ENCODE results near the gene TRPM3. TPM values are rescaled to one million over a fixed set of nuclear protein-coding genes. Genes with fewer than 3 reads are reported as not detected.

TRPM3 gene
- total RNA-seq, 1 experiment from 2014 or later, result not detected

DNA sequence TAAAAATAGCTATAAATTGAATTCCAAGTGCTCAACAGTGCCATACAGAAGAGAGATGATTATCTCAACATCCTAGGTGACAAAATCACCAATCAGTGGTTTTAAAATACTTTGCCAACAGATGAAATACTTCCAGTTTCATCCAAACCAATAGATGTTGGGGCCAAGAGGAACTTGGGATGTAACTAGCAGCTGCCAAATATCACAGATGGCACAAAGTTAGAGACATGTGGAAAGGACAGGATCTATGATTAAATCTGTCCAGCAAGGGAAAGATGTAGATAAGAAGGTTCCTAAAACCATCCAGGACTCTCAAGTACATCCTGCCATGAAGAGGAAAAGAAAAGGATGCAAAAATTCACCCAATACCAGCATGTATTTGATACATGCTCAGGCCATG is 23.8 kb downstream of the TRPM3 start:
- Histone ChIP-seq H3K4me1 (ENCODE audit: insufficient read depth, low read length) (no peaks in the 10 kb centered on the region), H3K9ac (ENCODE audit: low read length) (no peak overlapping the region), H3F3A (ENCODE audit: low read length, unreplicated experiment) (no peaks in the 10 kb centered on the region), H3K36me3 (ENCODE audit: low read depth, low read length) (no peaks in the 10 kb centered on the region), H3K27me3 (ENCODE audit: low read length) (no peaks in the 10 kb centered on the region), H3K9me3 (ENCODE audit: low read length) (no peaks in the 10 kb centered on the region), H4K20me1 (ENCODE audit: low read length) (no peaks in the 10 kb centered on the region), H3K9me2 (replicated peaks; ENCODE audit: low read length) (no peaks in the 10 kb centered on the region), H2AFZ (ENCODE audit: low read length) (no peak overlapping the region), H3K4me3 (ENCODE audit: low read length) (no peak overlapping the region), H3K27ac (ENCODE audit: low read length) (no peak overlapping the region), H3K79me2 (ENCODE audit: low read length) (no peaks in the 10 kb centered on the region), H3K4me2 (ENCODE audit: low read length) (no peak overlapping the region)
- ChIA-PET POLR2A (ENCODE audit: unreplicated experiment) (no interaction called here), CTCF (no interaction called here)
- intact Hi-C loops (cut with micrococcal nuclease), result no loop called here
- no TSS peak for BruUV-seq (replicated peaks)
- no peak for DNase-seq
- TF ChIP-seq, protein P1, sequence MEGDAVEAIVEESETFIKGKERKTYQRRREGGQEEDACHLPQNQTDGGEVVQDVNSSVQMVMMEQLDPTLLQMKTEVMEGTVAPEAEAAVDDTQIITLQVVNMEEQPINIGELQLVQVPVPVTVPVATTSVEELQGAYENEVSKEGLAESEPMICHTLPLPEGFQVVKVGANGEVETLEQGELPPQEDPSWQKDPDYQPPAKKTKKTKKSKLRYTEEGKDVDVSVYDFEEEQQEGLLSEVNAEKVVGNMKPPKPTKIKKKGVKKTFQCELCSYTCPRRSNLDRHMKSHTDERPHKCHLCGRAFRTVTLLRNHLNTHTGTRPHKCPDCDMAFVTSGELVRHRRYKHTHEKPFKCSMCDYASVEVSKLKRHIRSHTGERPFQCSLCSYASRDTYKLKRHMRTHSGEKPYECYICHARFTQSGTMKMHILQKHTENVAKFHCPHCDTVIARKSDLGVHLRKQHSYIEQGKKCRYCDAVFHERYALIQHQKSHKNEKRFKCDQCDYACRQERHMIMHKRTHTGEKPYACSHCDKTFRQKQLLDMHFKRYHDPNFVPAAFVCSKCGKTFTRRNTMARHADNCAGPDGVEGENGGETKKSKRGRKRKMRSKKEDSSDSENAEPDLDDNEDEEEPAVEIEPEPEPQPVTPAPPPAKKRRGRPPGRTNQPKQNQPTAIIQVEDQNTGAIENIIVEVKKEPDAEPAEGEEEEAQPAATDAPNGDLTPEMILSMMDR (conservative IDR thresholded peaks at IDR 0.05; ENCODE audit: low read depth, low read length), result no peak
- no peak for TF ChIP-seq EZH2phosphoT487 (IDR thresholded peaks at IDR 0.05; ENCODE audit: borderline replicate concordance, low read length)
- no peak for TF ChIP-seq EZH2 (IDR thresholded peaks at IDR 0.05; ENCODE audit: low read length, unreplicated experiment)
- no peak for ATAC-seq

DNA sequence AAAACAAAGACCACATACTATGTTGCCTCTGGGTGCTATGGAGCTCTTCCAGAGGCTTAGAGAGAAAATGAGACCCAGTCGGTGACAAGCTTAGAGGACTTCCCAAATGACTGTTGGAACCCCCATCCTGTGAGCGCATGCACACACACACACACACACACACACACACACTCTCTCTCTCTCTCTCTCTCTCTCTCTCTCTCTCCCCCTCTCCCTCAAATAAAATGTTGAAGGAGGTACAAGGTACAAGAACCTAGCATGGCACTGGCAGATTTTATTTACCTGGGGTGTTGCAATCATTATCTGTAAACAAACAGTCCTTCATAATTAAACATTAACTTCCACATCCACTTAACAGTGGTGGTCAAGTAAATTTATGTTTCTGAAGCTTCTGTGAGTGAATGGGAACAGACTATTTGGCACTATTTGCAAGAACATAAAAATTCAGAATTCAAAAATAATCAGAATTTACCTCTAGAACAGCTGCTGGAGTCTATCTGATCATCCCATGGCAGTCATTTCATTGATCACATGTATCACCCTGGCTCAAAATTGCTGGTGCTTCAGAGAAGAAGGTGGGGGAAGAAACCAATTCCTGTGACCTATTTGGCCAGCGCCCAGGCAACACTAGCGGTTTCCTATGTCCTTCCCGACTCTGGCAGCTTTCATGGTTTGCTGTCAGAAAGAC is 24.9 kb downstream of the TRPM3 start:
- no peaks in the 10 kb centered on the region for H3F3A ChIP-seq (ENCODE audit: low read length, unreplicated experiment)
- ATAC-seq (no peak), DNase-seq (no peak)
- H3K4me2 ChIP-seq (ENCODE audit: low read length), result no peak overlapping the region
- H3K36me3 ChIP-seq (ENCODE audit: low read depth, low read length), result no peaks in the 10 kb centered on the region
- H3K9me3 ChIP-seq (ENCODE audit: low read length), result no peaks in the 10 kb centered on the region
- CTCF ChIA-PET, result no interaction called here
- H3K79me2 ChIP-seq (ENCODE audit: low read length), result no peaks in the 10 kb centered on the region
- H2AFZ ChIP-seq (ENCODE audit: low read length), result no peak overlapping the region
- POLR2A ChIA-PET (ENCODE audit: unreplicated experiment), result no interaction called here
- H4K20me1 ChIP-seq (ENCODE audit: low read length), result no peaks in the 10 kb centered on the region
- TF ChIP-seq, protein P1 (conservative IDR thresholded peaks at IDR 0.05; ENCODE audit: low read depth, low read length), result no peak
- TF ChIP-seq EZH2phosphoT487 (IDR thresholded peaks at IDR 0.05; ENCODE audit: borderline replicate concordance, low read length) (no peak), EZH2 (IDR thresholded peaks at IDR 0.05; ENCODE audit: low read length, unreplicated experiment) (no peak)
- H3K4me3 ChIP-seq (ENCODE audit: low read length), result no peak overlapping the region
- H3K9ac ChIP-seq (ENCODE audit: low read length), result no peak overlapping the region
- no peaks in the 10 kb centered on the region for H3K4me1 ChIP-seq (ENCODE audit: insufficient read depth, low read length)
- H3K27me3 ChIP-seq (ENCODE audit: low read length), result no peaks in the 10 kb centered on the region
- intact Hi-C loops (cut with micrococcal nuclease), result no loop called here
- no peak overlapping the region for H3K27ac ChIP-seq (ENCODE audit: low read length)
- no peaks in the 10 kb centered on the region for H3K9me2 ChIP-seq (replicated peaks; ENCODE audit: low read length)
- BruUV-seq (replicated peaks), result no TSS peak

DNA sequence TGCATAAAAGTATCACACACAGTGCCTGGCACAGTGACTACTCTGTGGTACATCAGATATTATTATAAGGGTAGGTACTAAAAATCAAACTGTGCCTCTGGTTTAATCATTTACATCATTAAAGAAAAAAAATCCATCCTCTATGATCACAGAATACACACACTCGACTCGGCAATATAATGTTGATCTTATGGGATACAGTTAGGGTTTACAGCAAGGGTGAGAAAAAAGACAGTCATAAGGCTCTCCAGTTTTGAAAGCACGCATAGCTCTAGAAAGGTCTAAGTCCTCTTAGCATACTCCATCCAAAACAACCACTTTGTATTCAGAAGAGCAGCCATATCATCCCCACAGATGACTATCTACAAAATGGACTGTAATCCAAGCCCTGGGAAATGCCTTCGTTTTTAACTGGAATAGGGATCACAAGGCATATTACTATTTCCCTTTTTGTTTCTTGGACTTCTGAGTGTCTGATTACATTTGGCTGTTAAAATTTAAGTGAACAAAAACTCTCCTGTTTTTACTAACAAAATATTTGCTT is 26.6 kb downstream of the TRPM3 start:
- Histone ChIP-seq H4K20me1 (ENCODE audit: low read length) (no peaks in the 10 kb centered on the region), H3K4me2 (ENCODE audit: low read length) (no peak overlapping the region), H2AFZ (ENCODE audit: low read length) (no peak overlapping the region), H3K79me2 (ENCODE audit: low read length) (no peaks in the 10 kb centered on the region), H3K36me3 (ENCODE audit: low read depth, low read length) (no peaks in the 10 kb centered on the region), H3K9me2 (replicated peaks; ENCODE audit: low read length) (no peaks in the 10 kb centered on the region), H3K9ac (ENCODE audit: low read length) (no peak overlapping the region), H3K27ac (ENCODE audit: low read length) (no peak overlapping the region), H3F3A (ENCODE audit: low read length, unreplicated experiment) (no peaks in the 10 kb centered on the region), H3K27me3 (ENCODE audit: low read length) (no peaks in the 10 kb centered on the region), H3K9me3 (ENCODE audit: low read length) (no peaks in the 10 kb centered on the region), H3K4me3 (ENCODE audit: low read length) (no peak overlapping the region), H3K4me1 (ENCODE audit: insufficient read depth, low read length) (no peaks in the 10 kb centered on the region)
- POLR2A ChIA-PET (ENCODE audit: unreplicated experiment), result no interaction called here
- BruUV-seq (replicated peaks), result no TSS peak
- intact Hi-C loops (cut with micrococcal nuclease), result no loop called here
- CTCF ChIA-PET, result no interaction called here
- no peak for ATAC-seq
- no peak for TF ChIP-seq EZH2 (IDR thresholded peaks at IDR 0.05; ENCODE audit: low read length, unreplicated experiment)
- no peak for TF ChIP-seq EZH2phosphoT487 (IDR thresholded peaks at IDR 0.05; ENCODE audit: borderline replicate concordance, low read length)
- TF ChIP-seq, protein P1 (conservative IDR thresholded peaks at IDR 0.05; ENCODE audit: low read depth, low read length), result no peak
- no peak for DNase-seq

Data from PC-3 (cell line).